Peyer's patch (tissue), 4 donors: ENCODE data around the gene KRT17.
"Not testable (repeated sequence)": the region's sequence is repeated elsewhere in the genome, so short reads cannot be mapped to it uniquely, and the experiment has no call there.

Experiments used
- POLR2A ChIP-seq, 2 donors: fragments of 450-650 bp; IDR thresholded peaks; one replicate each; pipeline ENCODE4 v1.5.1; 2017; ENCODE audit warnings: antibody characterized with exemption in 2 of 2, mild to moderate bottlenecking in 2 of 2, moderate library complexity in 2 of 2
- TF ChIP-seq, protein P1 (sequence below), 6 experiments: fragments of 450-650 bp in 4 of 6; fragments of 200-600 bp in 2 of 6; sonication (generic) in 1 of 6; IDR thresholded peaks; one replicate each; pipeline ENCODE4 v1.5.1; 2017 to 2019; ENCODE audit warnings: antibody characterized with exemption in 6 of 6, mild to moderate bottlenecking in 3 of 6, moderate library complexity in 1 of 6

DNA sequence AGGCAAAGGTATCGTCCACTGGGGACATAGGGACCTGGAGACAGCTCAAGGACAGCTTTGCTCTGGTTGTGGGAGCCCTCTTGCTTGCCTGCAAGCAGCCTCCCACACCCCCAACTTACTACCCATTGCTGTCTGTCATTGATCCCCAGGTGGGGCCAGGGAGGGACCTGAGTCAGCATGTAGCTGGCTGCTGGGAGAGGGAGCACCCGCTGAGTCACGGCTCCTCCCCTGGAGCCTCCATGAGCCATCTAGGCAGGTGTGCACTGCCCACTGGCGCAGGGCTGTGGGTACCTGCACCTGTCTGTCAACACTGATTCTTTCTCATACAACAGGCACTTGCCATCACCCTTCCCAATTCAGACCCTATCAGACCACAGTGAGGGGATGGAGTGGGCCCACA is 47.6 kb downstream of the KRT17 start:
- TF ChIP-seq POLR2A (IDR thresholded peaks at IDR 0.05): not testable (repeated sequence)
- TF ChIP-seq, protein P1, sequence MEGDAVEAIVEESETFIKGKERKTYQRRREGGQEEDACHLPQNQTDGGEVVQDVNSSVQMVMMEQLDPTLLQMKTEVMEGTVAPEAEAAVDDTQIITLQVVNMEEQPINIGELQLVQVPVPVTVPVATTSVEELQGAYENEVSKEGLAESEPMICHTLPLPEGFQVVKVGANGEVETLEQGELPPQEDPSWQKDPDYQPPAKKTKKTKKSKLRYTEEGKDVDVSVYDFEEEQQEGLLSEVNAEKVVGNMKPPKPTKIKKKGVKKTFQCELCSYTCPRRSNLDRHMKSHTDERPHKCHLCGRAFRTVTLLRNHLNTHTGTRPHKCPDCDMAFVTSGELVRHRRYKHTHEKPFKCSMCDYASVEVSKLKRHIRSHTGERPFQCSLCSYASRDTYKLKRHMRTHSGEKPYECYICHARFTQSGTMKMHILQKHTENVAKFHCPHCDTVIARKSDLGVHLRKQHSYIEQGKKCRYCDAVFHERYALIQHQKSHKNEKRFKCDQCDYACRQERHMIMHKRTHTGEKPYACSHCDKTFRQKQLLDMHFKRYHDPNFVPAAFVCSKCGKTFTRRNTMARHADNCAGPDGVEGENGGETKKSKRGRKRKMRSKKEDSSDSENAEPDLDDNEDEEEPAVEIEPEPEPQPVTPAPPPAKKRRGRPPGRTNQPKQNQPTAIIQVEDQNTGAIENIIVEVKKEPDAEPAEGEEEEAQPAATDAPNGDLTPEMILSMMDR (IDR thresholded peaks at IDR 0.05): peak in 3 of 6 experiments; percentile 22 to 54 (median 31)
